Measurements from ENCODE around the gene DNAJA4. TPM values are rescaled to one million over a fixed set of nuclear protein-coding genes. Genes with fewer than 3 reads are reported as not detected.
A peak's percentile ranks its signal among the peaks of the same experiment; 100 is the strongest.

Gene DNAJA4
- total RNA-seq, 1 donor from 2014 or later, result 150 TPM

DNA sequence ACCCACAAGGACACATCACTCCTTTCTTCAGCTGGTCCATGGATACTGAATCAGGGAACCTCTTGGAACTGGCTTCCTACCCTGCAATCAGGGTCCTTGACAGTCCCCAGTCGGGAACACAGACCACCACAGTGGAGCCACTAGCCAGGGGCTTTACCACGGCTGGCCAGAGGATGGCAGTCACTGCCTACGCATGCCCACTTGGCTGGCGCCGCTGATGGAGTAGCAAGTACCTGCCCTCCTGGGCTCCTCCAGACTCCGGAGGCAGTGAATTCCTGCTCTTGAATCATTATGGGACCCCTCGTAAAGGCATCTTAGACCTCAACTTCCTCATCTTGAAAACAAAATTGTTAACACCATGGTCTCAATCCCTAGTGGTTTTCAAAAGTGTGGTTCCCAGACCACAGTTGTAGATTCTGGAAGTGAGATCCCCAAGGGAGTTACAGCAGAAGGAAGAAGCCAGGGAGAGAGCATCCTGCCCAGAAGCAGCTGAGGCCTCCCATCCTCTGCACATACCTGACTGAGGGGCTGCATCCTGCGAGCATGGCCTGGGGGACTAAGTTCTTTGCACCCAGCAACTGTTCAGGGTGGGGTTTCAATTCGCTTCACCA, 44.2 kb downstream of the DNAJA4 start:
- intact Hi-C loops (cut with DNase I), result loop anchor here (2.0 kb wide), 2 partner anchors 114 to 174 kb away; no protein-coding TSS in a partner anchor
- peak; percentile 85 for DNase-seq (ENCODE audit: low spot score)

DNA sequence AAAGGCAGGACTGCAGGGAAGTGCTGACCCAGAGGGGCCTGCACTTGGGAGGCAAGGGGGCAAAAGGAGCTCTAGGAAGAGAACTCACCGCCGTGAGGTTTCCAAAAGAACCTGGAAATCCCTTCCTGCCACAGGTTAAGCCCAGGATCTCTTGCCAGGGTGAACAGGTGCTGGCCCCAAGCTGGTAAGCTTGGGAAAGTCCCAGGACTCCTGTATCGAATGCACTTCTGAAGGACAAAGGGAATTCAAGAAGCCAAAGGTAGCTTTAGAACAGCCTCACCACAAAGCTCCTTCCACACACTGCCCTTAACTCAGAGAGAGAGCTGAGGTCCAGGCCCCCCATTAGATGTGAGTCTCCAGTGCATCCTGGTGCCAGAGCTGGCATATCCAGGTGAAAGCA, 46.9 kb downstream of the DNAJA4 start:
- intact Hi-C loops (cut with DNase I), result no loop called here
- DNase-seq (ENCODE audit: low spot score), result no peak

DNA sequence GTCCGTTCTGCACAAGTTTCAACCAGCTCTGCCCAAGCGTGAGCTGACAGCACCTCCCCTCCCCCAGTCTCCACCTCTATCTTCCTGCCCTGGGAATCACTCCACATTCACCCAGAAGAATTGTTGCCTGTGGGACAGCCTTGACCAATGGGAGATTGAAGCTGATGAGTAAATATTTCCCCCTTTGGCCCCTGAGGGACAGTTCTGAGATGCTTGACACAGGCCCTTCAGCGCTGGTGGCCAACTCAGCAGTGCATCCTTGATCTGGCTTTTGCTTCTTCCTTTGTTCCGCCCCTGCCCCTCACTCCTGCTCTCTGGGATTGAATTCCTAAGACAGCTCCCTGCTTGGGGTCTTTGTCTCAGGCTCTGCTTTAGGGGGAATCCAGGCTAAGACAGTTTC, 48.2 kb downstream of the DNAJA4 start:
- intact Hi-C loops (cut with DNase I), result no loop called here
- DNase-seq (ENCODE audit: low spot score), result no peak

DNA sequence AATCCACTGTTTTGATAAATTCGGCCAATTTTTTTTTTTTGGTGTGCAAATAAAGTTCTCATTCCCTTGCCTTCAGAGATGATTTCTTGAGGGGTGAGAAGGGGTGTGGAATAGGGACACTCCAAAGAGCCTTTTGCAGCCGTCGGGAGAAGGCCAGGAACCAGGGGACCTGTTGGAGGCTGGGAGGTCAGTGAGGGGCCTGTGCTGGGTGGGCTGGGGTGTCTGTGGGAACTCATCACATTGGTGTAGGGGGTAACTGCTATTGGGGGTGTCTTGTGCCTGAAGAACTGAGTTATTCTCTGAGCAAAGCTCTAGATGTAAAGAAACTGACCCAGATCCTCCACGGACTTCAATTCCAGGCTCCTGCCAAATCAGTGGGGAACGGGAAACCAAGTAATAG, 48.6 kb downstream of the DNAJA4 start:
- intact Hi-C loops (cut with DNase I), result no loop called here
- peak; percentile 62 for DNase-seq (ENCODE audit: low spot score)

DNA sequence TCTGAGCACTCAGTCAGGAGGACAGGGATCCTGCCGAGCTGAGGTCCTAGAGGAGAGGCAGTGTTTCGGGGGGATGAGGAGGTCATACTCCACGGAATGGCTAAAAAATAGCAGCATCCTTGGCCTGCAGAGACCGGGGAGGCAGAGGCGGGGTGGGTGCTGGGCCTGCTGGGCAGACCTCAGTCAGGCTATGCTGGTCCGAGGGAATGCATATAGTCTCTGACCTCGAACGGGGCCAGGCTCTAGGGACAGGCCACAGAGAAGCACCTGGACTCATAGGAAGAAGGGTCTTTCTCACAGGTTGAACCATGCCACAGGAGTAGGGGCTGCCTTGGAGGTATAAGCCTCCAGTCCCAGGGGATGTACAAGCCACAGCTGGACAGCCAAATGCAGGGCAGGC, 49.0 kb downstream of the DNAJA4 start:
- intact Hi-C loops (cut with DNase I), result no loop called here
- DNase-seq (ENCODE audit: low spot score), result peak; percentile 71

DNA sequence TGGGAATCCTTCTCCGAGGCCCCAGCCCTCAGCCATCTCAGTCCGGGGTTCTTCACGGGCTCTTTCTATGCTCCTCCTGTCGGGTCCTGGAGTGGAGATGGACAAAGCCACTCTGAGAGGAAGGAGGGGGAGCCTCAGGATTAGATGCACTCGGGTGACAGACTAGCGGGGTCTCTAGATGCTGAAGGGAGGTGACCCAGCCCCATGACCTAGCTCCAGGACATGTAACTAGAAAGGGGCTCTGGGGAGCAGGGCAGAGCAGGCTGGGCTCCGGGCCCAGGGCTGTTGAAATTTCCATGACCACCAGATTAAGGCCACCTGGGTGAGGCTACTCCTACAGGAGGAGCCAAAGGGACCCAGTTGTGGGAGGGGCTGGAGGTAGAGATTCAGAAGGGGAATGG, 49.8 kb downstream of the DNAJA4 start:
- intact Hi-C loops (cut with DNase I), result no loop called here
- DNase-seq (ENCODE audit: low spot score), result peak; percentile 71

DNA sequence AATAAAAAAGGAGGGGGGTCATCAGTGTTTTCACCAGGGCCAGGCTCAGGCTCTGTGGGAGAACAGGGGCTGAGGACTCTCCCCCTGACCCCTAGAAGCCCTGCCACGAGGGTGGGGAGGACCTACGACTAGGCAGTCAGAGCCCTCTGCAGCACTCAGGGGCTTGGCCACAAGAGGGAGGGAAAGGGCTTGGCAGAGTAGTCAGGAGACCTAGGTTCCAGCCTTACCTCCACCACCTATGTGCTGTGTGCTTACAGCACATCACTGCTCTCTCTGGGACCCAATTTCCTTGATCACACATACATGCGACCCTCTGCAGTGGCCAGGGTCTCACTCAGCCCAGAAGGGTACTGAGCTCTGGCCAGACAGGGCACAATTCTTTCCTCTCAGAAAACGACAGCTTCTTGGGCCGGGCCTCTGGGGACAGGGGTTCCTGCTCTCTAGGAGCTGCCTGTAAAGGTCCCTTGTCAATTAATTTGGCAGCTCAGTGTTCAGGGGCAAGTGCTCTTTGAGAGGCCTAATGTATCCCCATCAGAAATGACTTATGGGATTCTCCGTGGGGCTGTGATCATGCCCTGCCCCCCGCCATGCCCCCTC, 51.4 kb downstream of the DNAJA4 start:
- no peak for DNase-seq (ENCODE audit: low spot score)
- intact Hi-C loops (cut with DNase I), result no loop called here

DNA sequence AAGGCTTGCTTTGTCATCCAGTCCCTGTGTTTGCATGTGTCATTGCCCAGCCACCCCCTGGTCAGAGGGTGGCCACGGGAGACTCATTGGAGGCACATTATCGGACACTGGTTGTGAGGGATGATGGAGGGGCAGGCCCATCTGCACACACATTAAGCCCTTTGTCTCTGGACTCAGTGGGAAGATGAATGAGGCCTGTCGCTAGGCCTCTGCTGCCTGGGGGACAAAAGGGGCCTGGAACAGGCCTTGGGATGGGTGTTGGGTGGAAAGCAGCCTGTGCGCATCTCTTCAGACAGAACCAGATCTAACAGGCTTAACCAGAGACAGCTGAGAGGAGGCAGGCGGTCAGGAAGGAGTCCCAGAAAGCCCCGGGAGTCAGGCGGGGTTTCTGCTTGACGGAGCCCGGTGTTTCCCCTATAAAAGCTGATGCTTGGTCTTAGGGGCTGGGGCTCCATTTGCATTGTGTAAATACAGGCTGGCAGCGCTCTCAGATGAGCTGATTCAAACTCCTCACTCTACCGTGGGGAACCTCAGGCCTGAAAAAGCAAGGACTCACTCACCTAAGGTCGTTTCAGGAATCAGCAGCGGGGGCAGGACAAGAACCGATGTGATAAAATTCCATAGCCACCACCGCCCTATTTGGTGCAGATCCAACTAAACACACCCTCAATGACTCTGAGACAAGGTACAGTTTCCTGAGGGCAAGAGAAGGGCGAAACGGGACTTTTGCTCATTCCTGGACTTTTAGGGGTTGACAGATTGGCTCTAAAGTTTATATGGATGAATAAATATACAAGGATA, 52.1 kb downstream of the DNAJA4 start:
- DNase-seq (ENCODE audit: low spot score), result no peak
- intact Hi-C loops (cut with DNase I), result no loop called here

DNA sequence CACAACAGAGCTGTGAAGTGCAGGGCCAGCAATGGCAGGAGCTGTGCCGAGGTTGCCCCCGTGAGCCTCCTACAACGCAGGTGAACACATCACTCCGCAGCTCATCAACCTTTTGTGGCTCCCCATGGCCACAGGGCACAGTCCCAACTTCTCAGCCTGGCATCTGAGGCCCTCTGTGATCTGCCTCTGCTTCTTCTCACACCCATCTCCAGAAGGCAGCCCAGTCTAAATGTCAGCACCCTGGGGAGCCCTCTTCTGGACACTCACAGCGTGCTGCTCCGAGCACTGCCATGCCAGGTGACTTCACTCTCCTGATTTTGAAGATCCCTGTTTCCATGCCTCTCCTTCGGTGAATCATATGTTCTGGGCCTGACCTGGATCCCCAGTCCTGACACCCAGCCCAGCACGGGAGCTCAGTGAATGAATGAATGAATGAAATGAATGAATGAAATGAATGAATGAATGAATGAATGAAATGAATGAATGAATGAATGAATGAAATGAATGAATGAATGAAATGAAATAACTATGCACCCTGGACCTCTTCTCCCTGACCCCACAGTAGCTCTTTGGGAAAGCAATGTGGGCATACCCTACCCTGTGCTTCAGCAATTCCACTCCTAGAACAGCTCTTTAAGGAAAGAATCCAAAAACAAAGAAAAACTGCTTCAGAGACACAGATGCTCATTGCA, 52.9 kb downstream of the DNAJA4 start:
- intact Hi-C loops (cut with DNase I), result no loop called here
- DNase-seq (ENCODE audit: low spot score), result peak; percentile 62

DNA sequence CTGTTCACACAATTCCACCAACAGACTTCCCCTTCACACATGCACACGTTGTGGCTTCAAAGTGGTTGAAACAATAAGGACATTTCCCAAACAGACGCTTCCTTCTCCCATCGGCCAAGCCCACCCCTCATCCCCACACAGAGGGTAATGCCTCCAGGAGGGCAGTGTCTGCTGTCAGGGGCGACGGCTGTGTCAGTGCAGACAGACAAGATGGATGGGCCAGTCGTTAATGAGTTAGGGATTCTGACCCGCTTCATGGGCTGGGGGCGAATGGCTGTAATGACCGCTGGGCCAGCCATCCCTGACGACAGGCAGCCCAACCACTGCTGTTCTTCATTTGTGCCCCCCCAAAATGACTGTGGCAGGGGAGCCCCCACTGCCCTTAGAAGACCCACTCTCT, 55.2 kb downstream of the DNAJA4 start:
- DNase-seq (ENCODE audit: low spot score), result no peak
- intact Hi-C loops (cut with DNase I), result no loop called here

DNA sequence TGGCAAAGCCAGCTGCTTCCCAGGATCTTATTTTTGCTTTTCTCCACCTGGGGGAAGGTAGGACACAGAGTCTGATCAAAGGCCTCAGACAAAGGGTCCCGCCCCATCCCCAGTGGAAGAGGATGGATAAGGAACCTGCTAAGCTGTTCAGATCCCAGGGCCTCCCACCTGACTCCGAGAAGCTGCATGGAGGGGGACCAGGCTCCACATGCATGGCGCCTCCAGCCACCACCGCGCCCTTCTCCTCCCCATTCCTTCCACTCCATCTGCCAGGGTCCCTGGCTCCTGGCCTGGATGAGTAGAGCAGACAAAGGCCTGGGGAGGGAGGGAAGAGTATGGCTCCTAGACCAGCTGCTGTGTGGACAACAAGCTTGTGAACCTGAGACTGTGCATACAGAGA, 55.8 kb downstream of the DNAJA4 start:
- DNase-seq (ENCODE audit: low spot score), result no peak
- intact Hi-C loops (cut with DNase I), result no loop called here

DNA sequence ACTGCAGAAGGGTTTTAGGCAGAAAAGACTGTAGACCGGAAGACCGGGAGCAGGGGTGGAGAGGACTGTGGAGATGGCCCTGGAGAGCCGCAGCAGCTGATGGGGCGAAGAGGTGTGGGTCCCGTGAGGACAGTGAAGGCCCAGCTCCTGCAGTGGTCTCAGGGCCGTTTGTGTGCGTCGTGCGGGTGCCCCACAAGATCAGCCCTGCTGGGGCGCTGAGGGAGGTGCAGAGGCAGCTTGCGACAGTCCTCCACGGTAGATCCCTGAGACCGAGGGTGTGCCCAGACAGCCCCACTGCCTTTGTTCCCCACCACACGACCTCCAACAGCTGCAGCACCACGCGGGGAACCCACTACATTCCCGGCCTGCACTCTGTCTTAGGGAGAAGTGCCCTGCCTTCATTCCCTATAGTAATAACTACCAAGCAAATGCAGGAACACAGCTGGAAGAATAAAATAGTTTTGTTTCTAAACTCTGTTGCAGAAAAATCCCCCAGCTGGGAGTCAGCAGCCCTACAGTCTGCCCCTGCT, 56.7 kb downstream of the DNAJA4 start:
- intact Hi-C loops (cut with DNase I), result no loop called here
- no peak for DNase-seq (ENCODE audit: low spot score)

DNA sequence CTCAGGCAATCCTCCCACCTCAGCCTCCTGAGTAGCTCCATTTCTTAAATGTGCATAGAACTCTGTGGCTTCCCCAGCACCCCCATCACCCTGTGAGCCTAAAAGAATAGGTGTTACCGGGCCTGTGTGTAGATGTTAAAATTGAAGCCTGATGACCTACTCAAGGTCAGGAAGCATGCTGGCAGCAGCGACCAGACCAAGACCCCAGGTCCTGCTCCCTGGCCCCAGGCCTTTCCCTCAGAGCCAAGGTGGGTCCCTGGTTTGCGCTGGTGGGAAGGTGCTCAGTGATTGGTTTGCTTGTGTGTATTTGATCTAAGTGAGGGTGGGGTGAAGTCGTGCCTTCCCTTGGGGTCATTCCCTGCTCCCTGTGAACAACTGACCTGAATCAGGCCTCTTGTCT, 57.4 kb downstream of the DNAJA4 start:
- intact Hi-C loops (cut with DNase I), result no loop called here

DNA sequence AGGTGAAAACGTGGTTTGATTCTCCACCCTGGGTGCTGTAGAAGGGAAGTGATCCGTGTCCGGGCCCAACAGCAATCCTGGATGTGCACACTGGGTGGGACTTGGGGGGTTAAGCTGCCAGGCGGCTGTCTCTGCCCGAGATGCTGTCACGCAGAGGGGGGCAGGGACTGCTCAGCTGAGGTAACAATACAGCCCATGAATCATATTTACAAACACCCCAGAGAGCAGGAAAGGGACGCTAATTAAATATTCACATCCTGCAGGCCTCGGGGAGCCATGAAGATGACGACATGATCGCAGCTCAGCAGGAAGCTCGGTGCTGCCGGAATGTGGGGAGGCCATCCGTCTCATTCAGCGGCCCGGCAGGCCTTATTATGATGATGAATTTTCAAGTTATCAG, 57.9 kb downstream of the DNAJA4 start:
- intact Hi-C loops (cut with DNase I), result no loop called here
- DNase-seq (ENCODE audit: low spot score), result no peak

More for the DNA sequence above, 57.4 kb downstream of the DNAJA4 start:
- no peak for DNase-seq (ENCODE audit: low spot score)

DNA sequence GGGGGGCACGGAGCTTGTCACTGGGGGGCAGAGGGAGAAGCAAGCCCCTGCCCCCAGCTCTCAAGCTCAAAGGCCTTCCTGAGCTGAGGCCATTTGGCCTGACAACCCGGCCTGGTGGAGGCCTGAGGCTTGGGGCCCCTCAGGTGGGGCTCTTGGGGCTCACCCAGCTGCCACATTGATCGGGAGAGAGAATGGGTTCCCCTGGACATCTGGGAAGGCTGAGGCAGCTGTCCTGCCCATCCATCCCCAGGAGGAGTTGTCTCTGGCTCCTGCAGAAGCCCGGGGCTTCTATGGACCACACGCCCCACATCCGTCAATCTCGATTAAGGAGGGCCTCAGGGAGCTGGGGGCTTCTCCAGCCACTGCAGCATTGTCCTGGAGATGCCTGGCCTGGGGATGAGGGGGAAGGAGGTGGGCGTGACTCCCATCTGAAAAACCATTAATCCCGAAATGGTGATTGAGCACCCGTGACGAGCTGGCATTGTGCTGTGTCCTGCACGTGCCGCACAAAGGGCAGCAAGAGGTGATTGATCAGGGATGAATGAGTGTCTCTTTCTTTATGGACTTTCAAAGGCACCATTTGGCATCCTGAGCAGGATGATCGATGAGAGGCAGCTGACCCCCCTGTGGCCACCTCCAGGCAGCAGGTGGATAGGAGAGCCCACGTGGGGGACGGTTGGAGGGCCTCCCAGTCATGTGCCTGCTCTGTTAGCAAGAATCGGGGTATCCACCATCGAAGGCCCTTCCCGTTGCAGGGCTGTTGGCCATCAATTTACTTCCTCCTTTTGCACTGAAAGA, 58.6 kb downstream of the DNAJA4 start:
- DNase-seq (ENCODE audit: low spot score), result no peak
- intact Hi-C loops (cut with DNase I), result no loop called here

DNA sequence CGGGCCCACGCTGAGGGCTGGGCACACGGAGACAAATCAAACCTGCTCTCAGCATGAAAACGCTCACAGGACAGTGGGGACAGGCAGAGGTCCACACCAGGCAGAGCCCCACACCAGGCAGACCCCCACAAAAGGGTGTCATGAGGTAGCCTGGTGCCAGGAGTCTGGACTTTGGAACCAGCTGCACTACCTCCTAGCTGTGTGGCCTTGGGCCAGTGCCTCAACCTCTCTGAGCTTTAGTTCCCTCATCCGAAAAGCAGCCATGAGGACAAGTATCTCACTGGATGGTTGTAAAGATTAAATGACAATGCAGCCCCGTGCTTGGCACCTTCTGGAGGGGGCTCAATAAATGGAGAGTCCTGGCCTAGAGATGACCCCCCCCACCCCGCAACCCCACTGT, 59.3 kb downstream of the DNAJA4 start:
- intact Hi-C loops (cut with DNase I), result no loop called here
- no peak for DNase-seq (ENCODE audit: low spot score)

DNA sequence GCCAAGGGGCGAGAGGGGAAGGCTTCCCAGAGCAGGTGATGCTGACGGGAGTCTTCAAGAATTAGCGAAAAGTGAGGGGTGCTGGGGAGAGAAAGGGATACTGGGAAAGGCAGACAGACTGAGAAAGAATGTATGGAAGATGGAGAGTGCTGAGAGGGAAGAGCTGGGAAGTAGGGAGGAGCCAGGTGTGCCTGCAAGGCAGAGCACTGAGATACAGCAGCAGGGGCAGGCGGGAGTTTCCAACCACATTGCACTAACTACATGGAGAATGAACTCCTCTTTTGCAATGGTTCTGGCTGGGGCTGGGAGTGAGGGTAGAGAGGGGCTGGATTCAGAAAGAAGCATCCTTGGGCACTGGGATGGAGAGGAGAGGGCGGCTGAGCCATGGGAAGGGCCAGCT, 59.8 kb downstream of the DNAJA4 start:
- intact Hi-C loops (cut with DNase I), result no loop called here
- no peak for DNase-seq (ENCODE audit: low spot score)

DNA sequence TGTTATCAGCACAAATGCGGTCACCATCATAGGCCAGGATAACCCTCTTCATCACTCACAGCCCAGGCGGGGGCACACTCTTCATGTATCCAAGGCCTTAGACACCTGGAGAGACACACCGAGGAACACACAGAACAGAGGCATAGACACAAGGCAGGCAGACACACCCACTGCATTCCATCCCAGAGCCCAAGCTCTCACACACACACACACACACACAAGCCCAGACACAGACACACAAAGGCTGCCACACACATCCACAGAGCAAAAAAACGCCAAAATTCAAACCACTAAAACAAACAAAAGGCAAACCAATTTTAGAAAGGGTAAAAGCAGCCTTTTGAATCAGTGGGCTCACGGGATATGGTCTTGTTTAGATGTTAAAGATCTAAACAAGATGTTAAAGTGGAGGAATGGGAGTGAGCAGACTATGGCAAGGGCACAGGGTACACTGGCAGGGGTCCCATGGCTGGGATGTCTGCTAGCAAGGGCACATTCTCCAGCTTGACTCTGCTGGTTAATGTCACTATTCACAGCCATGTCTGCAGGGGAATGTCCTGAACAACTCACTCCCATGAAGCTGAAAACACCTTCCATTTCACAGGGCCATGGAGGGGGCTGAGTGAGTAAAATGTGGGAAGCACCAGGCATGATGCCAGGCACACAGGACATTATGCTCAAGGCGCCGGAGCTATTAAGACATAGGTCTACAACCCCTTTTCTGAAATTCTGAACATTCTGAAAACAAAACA, 60.9 kb downstream of the DNAJA4 start:
- no peak for DNase-seq (ENCODE audit: low spot score)
- intact Hi-C loops (cut with DNase I), result no loop called here

DNA sequence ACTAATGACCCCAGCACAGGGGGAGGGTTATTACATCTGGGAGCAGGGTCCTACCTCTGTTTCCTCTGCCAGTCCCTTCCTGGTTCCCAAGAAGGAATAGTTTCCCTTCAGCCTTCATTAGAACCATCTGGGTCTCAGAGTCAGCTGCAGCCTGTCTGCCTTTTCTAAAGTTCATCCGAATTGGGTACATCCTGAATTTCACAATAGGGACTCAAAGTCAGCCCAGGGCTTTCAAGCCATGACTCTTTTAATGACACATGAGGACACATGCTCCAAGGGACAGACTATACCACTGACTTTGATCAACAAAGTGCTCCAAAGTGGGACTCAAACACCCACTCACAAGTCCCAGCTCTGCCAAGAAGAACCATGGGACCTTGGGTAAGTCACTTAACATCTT, 63.1 kb downstream of the DNAJA4 start:
- DNase-seq (ENCODE audit: low spot score), result no peak
- intact Hi-C loops (cut with DNase I), result no loop called here

Data from cardiac septum (tissue), 1 donor.